Ramos (cell line): ENCODE results near the gene PDE7B.

Experiments
- in situ Hi-C: fragments of 300-500 bp; cut with MboI; formaldehyde crosslinking; loops from one replicate; pipeline ENCODE4 v1.14.3; 2022; ENCODE audit warnings: low sequenced_read_pairs; ENCODE audit not compliant: unreplicated experiment

PDE7B gene

GRCh38 chr6:136059308-136059707, 207.8 kb downstream of the PDE7B start:
- in situ Hi-C loops = no loop called here

DNA sequence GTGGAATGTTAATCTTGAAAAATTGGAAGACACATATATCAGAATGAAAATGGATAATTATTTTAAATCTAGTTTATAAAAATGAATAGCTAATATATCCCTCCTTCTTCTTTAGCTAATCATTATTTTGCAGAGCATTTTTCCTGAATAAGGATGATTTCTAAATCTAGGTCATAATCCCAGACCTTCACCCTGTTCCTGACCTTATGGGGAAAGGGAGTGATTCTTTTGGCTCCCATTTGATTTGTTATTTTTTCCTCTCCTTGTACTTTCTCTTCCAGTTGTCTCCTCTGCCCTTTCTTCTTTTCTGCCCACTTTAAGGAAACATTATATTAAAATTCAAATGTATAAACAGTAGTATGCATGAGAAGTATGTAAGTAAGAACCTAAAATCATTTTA, 208.6 kb downstream of the PDE7B start:
- in situ Hi-C loops = no loop called here

DNA sequence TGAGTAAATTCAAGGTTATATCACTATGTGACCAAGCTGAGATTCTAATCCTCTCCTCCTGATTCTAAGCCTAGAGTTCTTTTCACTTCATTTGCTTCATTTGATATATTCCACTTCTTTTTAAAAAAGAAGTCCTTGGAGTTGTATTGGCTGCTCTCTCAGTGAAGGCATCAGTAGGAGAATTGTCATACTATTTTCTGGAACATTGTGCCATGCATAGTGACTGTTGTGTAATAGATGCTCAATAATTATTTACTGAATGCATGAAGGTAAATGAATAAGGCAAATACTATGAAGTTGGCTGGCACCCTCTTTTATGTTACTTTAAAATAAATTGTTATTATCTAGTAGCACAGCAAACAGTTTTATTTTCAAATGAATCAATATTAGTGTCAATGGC, 209.3 kb downstream of the PDE7B start:
- in situ Hi-C loops = no loop called here

DNA sequence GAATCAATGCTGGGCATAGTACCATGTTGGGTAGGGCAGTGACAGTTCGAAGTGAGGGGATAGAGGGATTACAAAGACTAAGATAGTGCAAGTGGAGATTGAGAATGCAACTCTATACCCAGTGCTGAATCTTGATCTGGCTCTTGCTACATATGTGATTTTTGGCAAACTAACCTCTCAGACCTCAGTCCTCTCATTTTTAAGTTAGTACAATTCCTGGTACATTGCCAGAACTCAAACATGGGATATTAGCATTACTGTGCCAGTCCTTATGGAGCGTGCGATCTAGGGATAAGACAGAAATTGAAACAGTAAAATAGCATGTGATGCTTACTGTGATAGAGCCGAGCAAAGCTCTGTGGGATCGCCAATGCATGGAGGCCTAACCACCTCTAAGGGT, 210.2 kb downstream of the PDE7B start:
- in situ Hi-C loops = no loop called here

- in situ Hi-C loops = no loop called here
Measured at GRCh38 chr6:136063096-136063495, 211.6 kb downstream of the PDE7B start.

DNA sequence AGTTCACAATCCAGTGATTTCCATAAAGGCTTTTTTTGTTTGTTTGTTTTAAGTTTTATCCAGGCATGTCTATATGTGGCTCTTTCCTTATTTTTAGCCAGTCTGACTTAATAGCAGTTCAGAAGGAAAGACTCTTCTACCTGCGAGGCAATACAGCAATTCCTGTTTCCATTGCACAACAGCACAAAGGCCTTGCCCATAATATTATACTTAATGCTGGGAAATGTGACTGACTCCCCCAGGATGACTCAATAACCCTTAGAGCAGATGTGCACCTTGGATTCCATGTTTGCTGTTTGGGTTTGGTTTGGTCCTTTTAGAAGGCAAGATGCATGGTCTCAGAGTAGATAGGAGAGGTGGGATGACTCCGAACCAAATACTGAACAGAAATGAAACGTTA, 214.5 kb downstream of the PDE7B start:
- in situ Hi-C loops = no loop called here

DNA sequence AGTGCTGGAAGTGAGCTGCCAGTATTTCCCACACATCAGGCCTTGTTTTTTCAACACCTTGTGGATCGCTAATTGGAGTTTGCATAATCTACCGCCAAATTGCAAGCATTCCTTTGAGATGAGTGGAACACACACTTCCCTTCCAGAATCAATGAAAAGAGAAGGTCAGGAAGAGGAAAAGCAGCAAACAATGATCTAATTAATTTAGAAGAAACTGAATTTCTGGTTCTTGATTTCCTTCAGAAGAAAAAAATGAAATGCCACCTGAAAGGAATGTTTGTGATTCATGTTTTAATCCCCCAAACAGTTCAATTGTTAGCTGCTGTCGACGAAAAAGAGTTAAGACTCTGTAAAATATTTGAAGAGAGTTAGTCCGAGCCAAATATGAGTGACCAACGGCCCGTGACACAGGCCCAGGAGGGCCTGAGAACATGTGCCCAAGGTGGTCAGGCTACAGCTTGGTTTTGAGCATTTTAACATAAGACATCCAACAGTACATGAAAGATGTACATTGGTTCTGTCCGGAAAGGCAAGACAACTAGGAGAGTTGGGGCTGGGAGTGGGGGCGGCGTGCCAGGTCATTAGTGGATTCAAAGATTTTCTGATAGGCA, 216.3 kb downstream of the PDE7B start:
- in situ Hi-C loops = no loop called here

DNA sequence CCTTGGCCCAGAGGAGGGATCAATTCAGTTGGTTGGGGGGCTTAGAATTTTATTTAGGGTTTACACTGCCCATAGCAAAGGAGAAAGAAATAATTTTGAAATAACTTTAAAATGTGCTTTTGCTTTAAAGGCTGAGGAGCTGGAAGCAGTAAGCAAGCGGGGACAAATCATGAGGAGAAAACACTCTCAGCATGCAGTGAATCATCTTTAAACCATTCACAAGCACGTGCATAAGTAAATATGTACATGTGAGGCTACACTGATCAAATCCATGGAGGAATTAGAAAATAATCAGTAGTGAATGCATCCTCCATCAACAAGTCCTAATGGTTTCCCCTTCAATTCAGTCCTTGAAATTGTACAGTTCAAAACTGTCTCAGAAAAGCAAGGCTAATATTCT, 217.6 kb downstream of the PDE7B start:
- in situ Hi-C loops = no loop called here

DNA sequence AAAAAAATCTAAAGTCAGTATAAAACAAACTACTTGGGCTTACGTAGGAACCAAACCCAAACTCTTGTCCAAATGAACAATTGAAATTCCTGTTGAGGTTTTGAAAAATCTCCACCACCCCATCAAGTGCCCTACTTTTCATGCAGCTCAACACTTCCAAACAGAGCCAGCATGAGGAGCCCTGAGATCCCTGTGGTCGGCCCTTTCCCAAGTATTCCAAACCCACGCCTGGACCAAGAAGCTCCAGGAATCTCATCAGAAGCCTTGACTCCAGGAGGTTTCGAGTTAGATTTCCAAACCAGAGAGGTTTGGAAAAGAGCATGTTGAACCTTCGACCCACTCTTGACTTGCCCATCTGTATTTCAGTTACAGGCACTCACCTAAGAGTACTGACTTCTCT, 219.3 kb downstream of the PDE7B start:
- in situ Hi-C loops = no loop called here

DNA sequence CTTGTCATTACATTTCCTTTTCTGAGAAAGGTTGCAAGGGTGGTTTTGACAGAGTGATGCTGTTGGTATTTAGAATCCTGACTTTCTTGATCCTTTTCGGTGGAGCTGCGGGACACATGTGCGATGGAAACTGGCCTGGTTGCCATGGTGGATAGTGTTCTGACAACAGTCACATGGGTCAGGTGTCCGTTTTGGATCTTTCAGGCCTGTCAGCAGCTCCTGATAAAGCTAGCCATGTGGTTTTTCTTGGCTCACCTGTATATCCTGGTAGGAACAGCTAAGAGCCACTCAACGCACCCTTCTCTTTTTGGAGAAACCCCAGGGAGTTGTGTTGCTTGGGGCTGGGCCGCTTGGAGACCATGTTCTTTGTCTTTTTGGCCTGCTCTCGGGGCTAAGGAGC, 221.2 kb downstream of the PDE7B start:
- in situ Hi-C loops = no loop called here

DNA sequence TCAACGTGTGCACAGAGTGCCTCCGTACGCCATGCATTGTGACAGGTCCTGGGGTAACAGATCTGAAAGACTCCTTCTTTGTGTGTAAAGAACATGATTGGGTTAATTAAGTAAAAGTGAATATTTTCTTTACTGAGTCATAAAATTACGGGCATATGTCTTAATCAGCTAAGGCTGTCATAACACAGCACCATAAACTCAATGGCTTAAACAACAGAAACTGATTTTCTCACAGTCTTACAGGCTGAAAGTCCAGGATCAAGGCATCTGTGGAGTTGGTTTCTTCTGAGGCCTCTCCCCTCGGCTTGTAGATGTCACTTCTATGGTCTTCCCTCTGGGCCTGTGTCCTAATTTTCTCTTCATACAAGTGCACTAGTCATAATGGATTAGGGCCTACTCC, 221.7 kb downstream of the PDE7B start:
- in situ Hi-C loops = no loop called here

DNA sequence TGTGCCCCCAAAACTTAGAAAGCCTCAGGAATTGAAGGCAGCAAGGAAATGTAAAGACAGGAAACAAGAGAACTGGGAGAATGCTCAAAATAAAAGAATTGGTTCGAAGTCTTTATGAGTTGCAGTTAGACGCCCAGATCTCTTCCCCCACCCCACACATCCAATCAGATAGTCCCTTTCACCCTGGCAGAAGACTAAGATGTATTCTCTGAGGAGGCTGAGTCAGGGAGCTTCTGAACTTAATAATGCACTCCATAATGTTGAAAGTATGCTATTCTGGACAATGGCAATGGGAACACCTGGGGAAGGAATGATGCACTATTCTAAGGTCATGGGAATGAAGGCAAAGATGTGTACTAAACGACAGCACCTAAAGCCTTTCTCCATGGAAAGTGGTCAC, 225.0 kb downstream of the PDE7B start:
- in situ Hi-C loops = no loop called here

DNA sequence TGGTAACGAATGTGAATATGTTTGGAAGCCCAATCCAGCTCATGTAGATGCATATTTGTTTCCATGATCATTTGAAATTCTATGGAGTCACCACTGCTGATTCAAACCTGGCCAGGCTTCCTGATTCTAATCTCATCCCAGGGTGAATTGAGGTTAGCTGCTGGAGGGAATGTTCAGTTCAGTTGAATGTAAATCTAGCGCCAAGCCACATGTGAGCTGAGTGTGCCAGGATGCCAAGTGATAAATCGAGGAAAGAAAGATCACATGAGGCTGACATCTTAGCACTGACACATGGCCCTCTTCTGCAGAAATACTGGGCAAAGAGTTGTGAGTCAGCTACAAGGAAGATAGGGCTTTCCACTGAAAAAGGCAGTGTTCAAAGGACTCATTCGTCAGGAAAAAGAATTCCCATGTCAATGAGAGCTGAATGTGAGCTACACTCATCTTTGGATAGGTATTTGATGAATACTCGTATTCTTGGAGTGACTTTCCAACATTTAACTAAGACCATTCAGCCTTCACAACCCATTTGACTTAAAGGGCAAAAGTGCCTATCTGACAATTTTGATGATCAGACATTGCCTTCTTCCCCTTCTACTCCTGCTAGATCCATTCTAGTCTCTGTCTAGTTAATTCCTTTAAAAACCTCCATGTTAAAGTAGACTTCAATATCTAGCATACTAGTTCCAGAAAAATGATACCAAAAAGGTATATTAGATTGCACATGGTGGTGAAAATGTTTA, 226.5 kb downstream of the PDE7B start:
- in situ Hi-C loops = no loop called here

GRCh38 chr6:136079701-136080565, 228.4 kb downstream of the PDE7B start:
- in situ Hi-C loops = no loop called here

DNA sequence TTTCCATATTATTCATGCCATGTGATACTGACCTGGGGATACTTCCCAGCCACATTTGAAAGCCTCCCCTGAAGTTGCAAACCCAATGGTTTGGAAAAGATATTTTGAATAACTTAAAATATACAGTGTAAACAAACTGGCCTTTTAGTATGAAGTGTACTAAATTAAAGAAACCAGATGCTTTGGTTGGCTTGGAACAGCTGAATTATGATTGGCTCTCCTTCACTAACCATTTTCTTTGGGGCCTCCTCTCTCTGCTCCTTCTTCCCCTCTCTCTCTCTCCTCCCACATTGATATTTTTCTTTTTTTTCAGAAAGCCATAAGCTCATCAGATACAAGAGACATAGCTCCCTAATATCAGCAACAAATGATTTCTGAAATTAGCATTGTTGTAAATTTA, 232.0 kb downstream of the PDE7B start:
- in situ Hi-C loops = no loop called here

GRCh38 chr6:136084403-136084802, 232.9 kb downstream of the PDE7B start:
- in situ Hi-C loops = no loop called here

- in situ Hi-C loops = no loop called here
Measured at GRCh38 chr6:136085370-136086115, 234.0 kb downstream of the PDE7B start.

DNA sequence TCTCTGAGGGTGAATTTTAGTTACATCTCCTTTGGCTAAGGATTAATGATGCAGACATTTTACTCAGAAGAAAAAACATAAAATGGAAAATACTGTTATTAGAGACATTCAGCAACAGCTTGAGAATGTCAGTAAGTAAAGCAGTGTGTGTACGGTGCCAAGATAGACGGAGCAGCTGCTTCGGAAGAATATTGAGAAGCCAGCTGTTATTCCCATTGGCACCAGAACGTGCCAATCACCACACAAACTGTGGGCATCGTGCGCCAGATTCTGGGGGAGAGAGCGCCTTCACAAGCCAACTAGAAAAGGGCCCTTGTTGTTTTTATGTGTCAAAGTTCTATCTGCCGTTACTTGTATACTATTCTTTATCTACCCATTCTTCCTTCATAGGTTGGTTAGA, 235.2 kb downstream of the PDE7B start:
- in situ Hi-C loops = no loop called here

DNA sequence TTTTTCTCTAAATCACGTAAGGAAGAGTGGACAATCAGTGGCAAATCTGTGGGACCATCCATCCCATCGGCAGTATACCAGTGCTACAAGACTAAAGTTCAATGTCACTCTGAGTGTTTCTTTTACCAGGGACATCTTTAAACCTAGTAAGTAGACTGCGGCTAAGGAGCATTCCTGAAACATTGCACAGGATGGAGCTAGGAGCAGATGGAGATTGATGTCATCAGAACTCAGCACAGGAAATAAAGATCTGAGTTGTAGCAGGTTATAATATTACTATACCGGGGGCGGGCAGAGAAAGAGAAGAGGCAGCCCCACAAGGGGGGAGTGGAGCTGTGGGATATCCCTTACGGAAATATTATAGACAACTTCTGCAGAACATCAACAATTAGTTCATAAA, 236.5 kb downstream of the PDE7B start:
- in situ Hi-C loops = no loop called here

DNA sequence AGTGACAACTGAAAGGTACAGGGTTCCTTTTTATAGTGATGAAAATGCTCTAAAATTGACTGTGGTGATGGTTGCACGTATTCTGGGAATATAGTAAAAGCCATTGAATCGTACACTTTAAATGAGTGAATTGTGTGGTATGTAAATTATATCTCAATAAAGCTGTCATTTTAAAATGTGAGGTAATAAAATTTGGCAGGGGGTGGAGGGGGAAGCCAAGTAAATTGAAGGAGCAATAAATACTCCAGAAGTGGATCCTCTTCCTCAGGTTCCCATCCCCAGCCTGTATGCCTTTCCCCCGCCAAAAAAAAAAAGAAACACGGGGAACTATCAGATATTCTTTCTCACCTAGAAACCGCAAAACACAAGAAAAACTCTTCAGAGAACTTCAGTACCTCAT, 237.2 kb downstream of the PDE7B start:
- in situ Hi-C loops = no loop called here

- in situ Hi-C loops = no loop called here
Measured at GRCh38 chr6:136089876-136090275, 238.4 kb downstream of the PDE7B start.
